ENCODE data around the gene ZBTB16.

DNA sequence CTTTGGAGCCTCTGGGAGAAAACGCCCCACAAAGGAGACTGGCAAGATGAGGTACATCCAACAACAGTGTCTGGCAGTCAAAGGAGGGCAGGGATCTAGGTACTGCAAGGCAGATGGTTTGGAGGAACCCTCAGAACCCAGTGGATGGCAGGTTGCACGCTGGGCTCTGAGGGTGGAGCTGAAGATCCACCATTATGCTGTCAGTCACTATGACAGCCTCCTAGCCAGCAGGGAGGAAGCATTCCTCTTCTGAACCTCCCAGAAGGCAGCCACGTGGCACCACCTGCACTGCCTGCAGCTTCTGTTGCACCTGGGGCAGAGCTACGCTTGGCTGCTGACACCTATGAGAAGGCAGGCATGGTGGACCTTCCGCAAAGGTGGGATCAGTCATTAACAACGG, 44.4 kb upstream of the ZBTB16 start:
- TF ChIP-seq, protein P1, sequence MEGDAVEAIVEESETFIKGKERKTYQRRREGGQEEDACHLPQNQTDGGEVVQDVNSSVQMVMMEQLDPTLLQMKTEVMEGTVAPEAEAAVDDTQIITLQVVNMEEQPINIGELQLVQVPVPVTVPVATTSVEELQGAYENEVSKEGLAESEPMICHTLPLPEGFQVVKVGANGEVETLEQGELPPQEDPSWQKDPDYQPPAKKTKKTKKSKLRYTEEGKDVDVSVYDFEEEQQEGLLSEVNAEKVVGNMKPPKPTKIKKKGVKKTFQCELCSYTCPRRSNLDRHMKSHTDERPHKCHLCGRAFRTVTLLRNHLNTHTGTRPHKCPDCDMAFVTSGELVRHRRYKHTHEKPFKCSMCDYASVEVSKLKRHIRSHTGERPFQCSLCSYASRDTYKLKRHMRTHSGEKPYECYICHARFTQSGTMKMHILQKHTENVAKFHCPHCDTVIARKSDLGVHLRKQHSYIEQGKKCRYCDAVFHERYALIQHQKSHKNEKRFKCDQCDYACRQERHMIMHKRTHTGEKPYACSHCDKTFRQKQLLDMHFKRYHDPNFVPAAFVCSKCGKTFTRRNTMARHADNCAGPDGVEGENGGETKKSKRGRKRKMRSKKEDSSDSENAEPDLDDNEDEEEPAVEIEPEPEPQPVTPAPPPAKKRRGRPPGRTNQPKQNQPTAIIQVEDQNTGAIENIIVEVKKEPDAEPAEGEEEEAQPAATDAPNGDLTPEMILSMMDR (IDR thresholded peaks at IDR 0.05), result no peak
- no peak for TF ChIP-seq POLR2A (IDR thresholded peaks at IDR 0.05)

Data from testis (tissue), 2 donors.